ENCODE measurements around the gene KITLG. TPM values are rescaled to one million over a fixed set of nuclear protein-coding genes. Genes with fewer than 3 reads are reported as not detected.
"Not testable (repeated sequence)": the region's sequence is repeated elsewhere in the genome, so short reads cannot be mapped to it uniquely, and the experiment has no call there.

Gene KITLG
- polyA plus RNA-seq, 1 donor from 2014 or later = not detected

DNA sequence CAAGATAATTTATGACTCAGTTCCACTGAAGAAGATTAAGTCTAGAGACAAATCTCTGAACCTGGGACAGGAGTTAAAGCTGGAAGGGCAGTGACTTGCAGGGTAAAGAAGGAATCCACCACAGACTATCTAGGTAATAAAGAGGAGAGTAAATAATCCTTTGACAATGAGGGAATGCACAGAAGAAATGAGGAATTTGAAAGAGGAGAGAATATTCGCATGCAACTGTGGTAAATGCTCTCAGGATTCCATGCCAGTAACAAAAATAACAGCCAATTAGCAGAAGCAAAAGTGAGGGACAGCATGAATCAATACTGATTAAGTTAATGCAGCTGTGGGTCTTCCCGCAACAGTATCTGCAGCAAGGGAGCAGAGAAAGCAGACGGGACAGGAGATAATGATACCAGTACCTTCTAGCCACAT, 77.0 kb downstream of the KITLG start:
- Mint-ChIP-seq H3K4me1 (no peaks in the 10 kb centered on the region), H3K4me3 (no peak overlapping the region), H3K36me3 (no peaks in the 10 kb centered on the region), H3K9me3 (peaks cover 0 to 5% (median 0%) of the 10 kb centered on the region in 3 donors), H3K27ac (no peak overlapping the region), H3K27me3 (no peaks in the 10 kb centered on the region)

DNA sequence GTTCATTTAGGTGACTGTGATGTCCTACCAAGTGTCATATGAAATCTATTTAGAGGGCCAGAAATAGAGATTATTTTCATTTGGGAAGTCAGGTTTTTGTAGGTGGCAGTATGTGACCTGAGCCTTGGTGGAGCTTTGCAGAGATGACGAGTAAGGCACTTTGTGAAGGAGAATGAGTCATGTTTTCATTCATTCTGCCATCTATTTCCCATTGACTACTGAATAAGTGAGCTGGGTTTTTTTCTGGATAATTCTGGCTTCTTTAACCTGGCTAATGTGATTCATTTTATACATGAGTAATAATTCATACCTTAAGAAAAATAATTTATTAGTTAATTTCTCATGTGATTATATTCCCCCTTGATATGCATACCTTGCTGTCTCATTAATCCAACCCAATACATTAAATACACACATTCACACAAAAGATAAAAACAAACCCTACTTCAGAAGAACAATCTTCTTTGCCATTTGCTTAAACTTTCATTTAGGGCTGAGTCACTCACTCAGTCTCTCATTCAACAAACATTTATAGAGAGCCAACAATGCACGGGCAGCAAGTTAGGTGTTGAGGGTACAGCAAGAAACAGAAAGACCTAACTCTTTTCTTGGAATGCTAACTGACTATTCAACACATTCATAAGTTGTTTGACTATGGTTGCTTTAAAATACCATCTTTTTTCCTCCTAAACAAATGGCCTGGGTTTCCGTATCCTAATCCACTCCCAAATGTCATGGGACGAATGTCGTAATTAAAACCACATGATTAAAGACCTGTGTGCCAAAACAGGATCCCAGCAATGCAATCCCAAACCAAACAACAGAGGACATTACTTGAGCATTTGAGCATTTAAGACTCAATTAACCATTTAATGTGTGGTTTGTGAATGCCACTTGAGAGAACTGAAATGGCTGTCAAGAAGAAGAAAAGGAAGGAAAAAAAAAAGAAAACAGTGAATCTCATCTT, 78.0 kb downstream of the KITLG start:
- no peaks in the 10 kb centered on the region for H3K27me3 Mint-ChIP-seq
- no peaks in the 10 kb centered on the region for H3K4me1 Mint-ChIP-seq
- no peaks in the 10 kb centered on the region for H3K36me3 Mint-ChIP-seq
- H3K27ac Mint-ChIP-seq = no peak overlapping the region
- no peak overlapping the region for H3K4me3 Mint-ChIP-seq
- peaks cover 0 to 5% (median 0%) of the 10 kb centered on the region in 3 donors for H3K9me3 Mint-ChIP-seq

DNA sequence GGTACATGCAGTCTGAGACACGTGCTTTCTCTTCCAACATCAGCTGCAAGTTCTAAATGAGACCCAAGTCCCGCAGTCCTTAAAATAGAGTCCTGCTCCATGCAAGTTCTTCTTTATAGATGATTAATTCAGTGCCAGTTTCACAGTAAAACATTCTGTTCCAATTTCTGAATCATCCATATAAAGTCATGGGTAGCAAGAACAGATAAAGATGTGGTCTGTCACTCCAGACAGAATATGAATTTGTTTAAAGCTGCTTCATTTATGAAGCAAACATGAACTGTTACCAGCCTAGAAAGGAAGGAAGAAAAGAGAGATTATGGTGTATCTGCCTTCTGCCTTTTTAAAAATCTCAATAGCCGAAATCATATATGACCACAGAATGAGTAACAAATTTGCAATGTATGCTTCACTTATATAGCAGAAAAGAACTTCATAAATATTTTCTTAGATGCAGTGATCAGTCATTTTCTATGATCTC, 83.3 kb downstream of the KITLG start:
- no peaks in the 10 kb centered on the region for H3K27me3 Mint-ChIP-seq
- no peaks in the 10 kb centered on the region for H3K4me1 Mint-ChIP-seq
- no peak overlapping the region for H3K27ac Mint-ChIP-seq
- H3K4me3 Mint-ChIP-seq = no peak overlapping the region
- H3K36me3 Mint-ChIP-seq = no peaks in the 10 kb centered on the region
- peaks cover 0 to 5% (median 0%) of the 10 kb centered on the region in 3 donors for H3K9me3 Mint-ChIP-seq

DNA sequence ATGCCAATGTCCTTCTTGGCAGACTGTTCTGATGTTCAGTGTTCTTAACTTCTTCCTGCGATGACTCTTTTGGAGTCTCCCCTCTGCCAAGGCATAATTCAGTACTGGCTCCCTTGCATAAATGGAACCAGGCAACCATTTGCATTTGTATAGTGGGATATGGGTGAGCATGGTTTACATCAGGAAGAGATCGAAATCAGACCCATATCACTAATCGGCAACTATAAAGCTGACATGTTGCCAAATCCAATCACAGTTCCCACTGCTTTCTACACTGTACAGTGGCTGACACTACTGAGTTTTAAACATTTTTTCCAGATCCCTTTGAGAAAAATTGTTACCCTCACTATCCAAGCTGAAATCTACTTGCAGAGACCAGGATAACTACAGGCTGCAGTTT, 83.8 kb downstream of the KITLG start:
- H3K4me3 Mint-ChIP-seq = no peak overlapping the region
- no peaks in the 10 kb centered on the region for H3K27me3 Mint-ChIP-seq
- peaks cover 0 to 5% (median 2%) of the 10 kb centered on the region in 3 donors for H3K9me3 Mint-ChIP-seq
- no peaks in the 10 kb centered on the region for H3K36me3 Mint-ChIP-seq
- H3K27ac Mint-ChIP-seq = no peak overlapping the region
- H3K4me1 Mint-ChIP-seq = no peaks in the 10 kb centered on the region

DNA sequence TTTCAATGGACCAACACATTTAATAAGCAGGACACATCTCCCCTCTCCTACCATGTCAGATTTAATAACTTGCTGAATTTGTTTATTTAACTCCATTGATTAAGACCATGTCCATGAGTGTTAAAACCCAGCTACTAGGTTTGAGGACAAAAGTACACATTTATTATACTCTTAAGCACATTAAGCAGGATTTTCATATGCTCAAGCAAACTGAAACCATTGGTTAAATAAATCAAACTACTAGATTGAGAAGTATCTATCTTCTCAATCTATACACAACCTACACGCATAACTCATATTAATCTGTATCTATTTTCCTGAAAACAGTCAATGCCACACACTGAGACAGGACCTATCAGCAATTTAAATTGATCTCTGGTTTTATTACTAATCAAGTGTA, 85.2 kb downstream of the KITLG start:
- Mint-ChIP-seq H3K4me3 (no peak overlapping the region), H3K27ac (no peak overlapping the region), H3K27me3 (no peaks in the 10 kb centered on the region), H3K36me3 (no peaks in the 10 kb centered on the region), H3K9me3 (peaks cover 0 to 2% (median 2%) of the 10 kb centered on the region in 3 donors), H3K4me1 (no peaks in the 10 kb centered on the region)

DNA sequence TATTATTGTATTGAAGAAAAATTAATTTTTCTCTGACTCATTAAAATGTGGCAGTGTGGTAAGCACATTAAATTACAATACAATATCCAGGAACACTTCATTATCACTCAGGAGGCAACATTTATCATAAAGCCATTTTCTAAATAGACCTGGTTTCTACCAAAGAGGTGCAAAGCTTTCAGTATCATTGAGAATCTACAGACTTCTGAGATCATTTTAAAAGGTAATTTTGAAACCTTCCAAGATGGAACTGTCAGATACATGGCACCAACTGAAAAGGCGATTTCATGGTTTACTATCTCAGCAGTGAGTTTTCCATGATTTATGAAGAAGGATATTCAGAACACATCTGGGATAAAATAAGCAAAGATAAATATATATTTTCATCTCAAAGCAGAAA, 85.8 kb downstream of the KITLG start:
- H3K36me3 Mint-ChIP-seq = no peaks in the 10 kb centered on the region
- no peaks in the 10 kb centered on the region for H3K27me3 Mint-ChIP-seq
- H3K9me3 Mint-ChIP-seq = peaks cover 0 to 2% (median 0%) of the 10 kb centered on the region in 3 donors
- no peak overlapping the region for H3K27ac Mint-ChIP-seq
- no peaks in the 10 kb centered on the region for H3K4me1 Mint-ChIP-seq
- H3K4me3 Mint-ChIP-seq = no peak overlapping the region

DNA sequence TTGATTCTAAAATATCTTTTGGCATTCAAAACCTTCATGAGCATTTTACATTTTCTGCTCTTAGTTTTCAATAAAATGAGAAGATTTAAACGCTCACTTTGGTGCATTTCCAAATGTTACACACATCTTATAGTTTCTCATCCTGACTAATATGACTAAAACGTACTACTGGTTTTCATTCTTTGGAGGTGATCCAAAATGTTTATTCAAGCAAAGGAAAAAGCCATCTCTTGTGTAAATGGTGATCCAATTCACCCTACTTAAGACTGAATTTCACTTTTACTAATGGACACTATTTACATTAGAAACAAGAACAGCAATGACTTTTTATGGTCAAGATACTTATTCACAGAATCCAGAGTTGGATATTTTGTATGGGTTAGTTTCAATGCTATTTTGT, 86.6 kb downstream of the KITLG start:
- Mint-ChIP-seq H3K9me3 (peaks cover 0 to 2% (median 0%) of the 10 kb centered on the region in 3 donors), H3K27me3 (no peaks in the 10 kb centered on the region), H3K27ac (no peak overlapping the region), H3K4me1 (no peaks in the 10 kb centered on the region), H3K36me3 (no peaks in the 10 kb centered on the region), H3K4me3 (no peak overlapping the region)

DNA sequence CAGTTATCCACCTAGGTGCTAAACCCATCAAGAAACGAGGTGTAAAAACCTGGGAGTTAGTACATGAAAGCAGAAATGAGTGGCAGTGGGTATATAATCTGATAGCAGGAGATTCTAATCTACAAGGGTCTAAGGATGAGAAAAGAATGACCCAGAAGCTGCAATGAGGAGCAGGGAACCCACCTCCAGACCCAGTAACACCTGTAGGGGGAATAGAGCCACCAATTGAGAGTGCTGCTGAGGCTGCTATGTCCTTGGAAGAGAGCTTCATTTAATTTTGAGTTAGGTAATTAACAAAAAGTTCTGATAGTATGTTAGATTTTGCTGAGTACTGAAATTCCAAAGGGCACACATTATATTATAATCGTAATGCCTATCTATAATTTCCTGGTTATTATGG, 89.8 kb downstream of the KITLG start:
- H3K9me3 Mint-ChIP-seq = peaks cover 0 to 2% (median 0%) of the 10 kb centered on the region in 3 donors
- no peaks in the 10 kb centered on the region for H3K36me3 Mint-ChIP-seq
- no peak overlapping the region for H3K4me3 Mint-ChIP-seq
- H3K27ac Mint-ChIP-seq = no peak overlapping the region
- H3K4me1 Mint-ChIP-seq = no peaks in the 10 kb centered on the region
- H3K27me3 Mint-ChIP-seq = no peaks in the 10 kb centered on the region

DNA sequence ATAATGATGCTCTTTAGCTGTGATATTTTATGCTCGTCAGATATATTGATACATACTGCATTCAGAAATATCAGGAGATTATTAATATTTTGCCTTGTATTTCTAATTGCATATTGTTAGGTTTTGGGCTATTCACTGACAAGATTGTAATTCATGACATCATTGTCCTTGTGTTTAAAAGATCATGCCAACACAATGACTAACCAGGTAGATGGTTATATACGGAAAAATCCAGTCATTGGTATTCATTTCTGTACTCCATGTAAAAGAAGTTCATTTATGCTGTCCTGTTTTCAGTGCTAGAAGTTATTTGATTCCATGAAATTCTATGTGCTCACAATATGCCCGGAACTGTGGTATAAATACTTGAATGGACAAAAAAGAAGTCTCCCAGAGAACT, 107.5 kb downstream of the KITLG start:
- Mint-ChIP-seq H3K27ac (no peak overlapping the region), H3K9me3 (peaks cover 0 to 4% (median 2%) of the 10 kb centered on the region in 3 donors), H3K4me1 (no peaks in the 10 kb centered on the region), H3K27me3 (no peaks in the 10 kb centered on the region), H3K36me3 (no peaks in the 10 kb centered on the region), H3K4me3 (no peak overlapping the region)

DNA sequence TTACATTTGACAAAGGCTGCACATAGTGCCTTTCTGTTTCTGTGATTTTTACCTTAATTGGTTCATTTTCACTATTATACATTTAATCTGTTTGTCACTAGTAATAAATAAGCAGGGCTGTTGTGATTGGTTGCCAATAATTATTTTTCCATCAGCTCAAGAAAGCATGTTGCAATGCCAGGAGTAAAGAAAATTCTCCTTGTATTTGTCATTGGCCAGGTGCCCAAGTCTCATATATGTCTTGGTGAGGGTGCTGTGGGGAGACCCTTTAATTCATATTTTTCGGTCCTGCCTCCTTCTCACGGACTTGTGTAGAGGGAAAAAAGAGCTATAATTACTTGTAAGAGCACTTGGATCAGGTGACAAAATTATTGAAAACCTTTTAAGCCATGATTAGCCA, 108.0 kb downstream of the KITLG start:
- H3K4me1 Mint-ChIP-seq = no peaks in the 10 kb centered on the region
- no peak overlapping the region for H3K27ac Mint-ChIP-seq
- H3K4me3 Mint-ChIP-seq = no peak overlapping the region
- peaks cover 2 to 3% (median 3%) of the 10 kb centered on the region in 3 donors for H3K9me3 Mint-ChIP-seq
- no peaks in the 10 kb centered on the region for H3K27me3 Mint-ChIP-seq
- no peaks in the 10 kb centered on the region for H3K36me3 Mint-ChIP-seq

DNA sequence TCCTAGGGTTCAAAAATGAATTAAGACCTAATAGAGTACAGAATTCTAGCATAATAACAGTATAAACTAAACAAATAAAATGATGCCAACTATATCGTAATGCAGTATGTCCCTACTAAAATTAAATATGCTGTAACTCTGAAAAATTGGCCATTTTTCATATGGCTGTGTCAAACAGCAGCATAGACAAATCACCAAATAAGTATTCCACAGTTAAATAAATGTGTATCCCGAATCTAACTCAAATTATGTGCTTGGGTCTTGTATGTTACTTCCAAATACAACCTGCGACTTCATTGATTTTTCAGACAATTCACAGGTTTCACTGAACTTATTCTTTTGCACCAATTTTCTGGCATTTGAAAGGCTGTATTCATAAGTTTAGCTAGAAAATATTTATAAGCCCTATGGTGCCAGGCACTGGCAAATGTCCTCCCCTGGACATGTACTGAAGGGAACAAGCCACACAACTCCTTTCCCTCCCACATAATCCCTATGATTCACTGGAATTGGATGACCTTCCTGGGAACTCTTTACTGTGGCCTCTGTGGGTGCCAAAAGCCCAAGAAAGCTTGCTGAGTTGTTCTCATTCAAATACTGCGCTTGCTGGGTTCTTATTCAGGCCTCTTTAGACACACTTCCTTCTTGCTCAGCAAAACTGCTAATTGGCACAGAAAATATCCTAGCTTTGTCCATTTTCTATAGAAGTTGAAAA, 108.8 kb downstream of the KITLG start:
- no peaks in the 10 kb centered on the region for H3K27me3 Mint-ChIP-seq
- no peak overlapping the region for H3K27ac Mint-ChIP-seq
- H3K4me3 Mint-ChIP-seq = no peak overlapping the region
- no peaks in the 10 kb centered on the region for H3K4me1 Mint-ChIP-seq
- H3K36me3 Mint-ChIP-seq = no peaks in the 10 kb centered on the region
- peaks cover 2 to 4% (median 3%) of the 10 kb centered on the region in 3 donors for H3K9me3 Mint-ChIP-seq

DNA sequence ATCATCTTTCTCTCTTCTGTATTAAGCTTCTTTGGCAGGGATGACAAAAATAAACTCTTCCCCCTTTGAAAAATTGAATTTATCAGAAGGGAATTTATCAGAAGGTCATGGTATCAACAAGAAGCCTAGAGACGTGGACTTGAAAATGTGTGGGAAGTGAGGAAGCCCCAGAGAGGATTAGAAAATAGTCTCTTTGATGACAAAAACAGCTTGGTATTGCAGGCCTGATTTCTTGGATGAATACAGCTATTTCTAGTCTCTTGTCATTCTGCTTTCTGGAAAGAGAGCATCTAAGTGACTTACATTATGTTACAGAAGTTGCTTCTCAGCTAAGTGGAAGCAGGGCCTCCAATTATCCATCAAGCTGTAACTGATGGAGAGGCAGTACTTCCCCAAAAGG, 111.1 kb downstream of the KITLG start:
- no peak overlapping the region for H3K27ac Mint-ChIP-seq
- no peak overlapping the region for H3K4me3 Mint-ChIP-seq
- H3K27me3 Mint-ChIP-seq = no peaks in the 10 kb centered on the region
- H3K9me3 Mint-ChIP-seq = peaks cover 2 to 4% (median 3%) of the 10 kb centered on the region in 3 donors
- H3K4me1 Mint-ChIP-seq = no peaks in the 10 kb centered on the region
- H3K36me3 Mint-ChIP-seq = no peaks in the 10 kb centered on the region

DNA sequence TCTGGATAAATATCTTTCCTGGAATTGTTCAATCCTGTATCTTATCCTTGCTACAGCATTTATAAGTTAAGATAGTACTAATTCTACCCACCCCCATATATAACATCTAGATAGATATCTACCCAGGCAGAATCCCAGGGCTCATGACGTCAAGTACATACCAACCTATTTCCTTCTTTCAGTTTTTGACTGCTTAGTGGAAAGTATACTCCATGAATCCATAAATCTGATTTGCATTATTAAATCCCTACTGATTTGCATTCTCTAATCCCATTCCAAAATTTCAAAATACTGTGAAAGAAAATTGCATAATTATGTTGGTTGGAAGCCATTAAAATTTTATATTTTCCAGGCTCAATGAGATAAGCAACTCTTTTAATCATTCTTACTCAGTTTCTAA, 111.7 kb downstream of the KITLG start:
- no peaks in the 10 kb centered on the region for H3K36me3 Mint-ChIP-seq
- no peak overlapping the region for H3K4me3 Mint-ChIP-seq
- no peak overlapping the region for H3K27ac Mint-ChIP-seq
- H3K9me3 Mint-ChIP-seq = peaks cover 2 to 4% (median 3%) of the 10 kb centered on the region in 3 donors
- no peaks in the 10 kb centered on the region for H3K27me3 Mint-ChIP-seq
- no peaks in the 10 kb centered on the region for H3K4me1 Mint-ChIP-seq

DNA sequence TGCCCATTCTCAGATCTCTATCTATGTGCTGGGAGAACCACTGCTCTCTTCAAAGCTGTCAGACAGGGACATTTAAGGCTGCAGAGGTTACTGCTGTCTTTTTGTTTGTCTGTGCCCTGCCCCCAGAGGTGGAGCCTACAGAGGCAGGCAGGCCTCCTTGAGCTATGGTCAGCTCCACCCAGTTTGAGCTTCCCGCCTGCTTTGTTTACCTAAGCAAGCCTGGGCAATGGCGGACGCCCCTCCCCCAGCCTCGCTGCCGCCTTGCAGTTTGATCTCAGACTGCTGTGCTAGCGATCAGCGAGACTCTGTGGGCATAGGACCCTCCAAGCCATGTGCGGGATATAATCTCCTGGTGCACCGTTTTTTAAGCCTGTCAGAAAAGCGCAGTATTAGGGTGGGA, 113.6 kb downstream of the KITLG start:
- H3K4me1 Mint-ChIP-seq, H3K27me3 Mint-ChIP-seq, H3K36me3 Mint-ChIP-seq, H3K4me3 Mint-ChIP-seq, H3K27ac Mint-ChIP-seq, H3K9me3 Mint-ChIP-seq: not testable (repeated sequence)

DNA sequence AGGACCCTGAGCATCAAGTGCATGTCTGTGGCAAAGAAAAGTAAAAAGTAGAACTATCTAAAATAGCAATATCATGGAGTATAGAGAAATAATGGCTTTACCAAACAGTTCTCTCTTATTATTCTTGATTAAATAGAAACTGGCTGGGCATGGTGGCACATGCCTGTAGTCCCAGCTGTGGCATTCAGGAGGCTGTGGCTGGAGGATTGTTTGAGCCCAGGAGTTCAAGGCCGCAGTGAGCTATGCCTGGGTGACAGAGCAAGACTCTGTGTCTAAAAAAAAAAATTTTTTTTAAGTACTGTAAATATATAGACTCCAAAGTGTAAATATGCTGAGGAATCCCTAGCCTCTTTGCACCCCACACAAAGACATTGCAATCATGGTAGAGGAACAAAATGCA, 121.9 kb downstream of the KITLG start:
- Mint-ChIP-seq H3K4me3 (no peak overlapping the region), H3K27me3 (no peaks in the 10 kb centered on the region), H3K36me3 (no peaks in the 10 kb centered on the region), H3K27ac (no peak overlapping the region), H3K4me1 (no peaks in the 10 kb centered on the region), H3K9me3 (peaks cover 0 to 3% (median 1%) of the 10 kb centered on the region in 3 donors)
